ENCODE measurements around the gene ZKSCAN2.

GRCh38 chr16:25217921-25218320 lies 39.7 kb downstream of the ZKSCAN2 start:
- TF ChIP-seq CTCF (IDR thresholded peaks at IDR 0.05) (no peak), POLR2A (IDR thresholded peaks at IDR 0.05) (no peak)
